Kidney (tissue), 22 donors: Measurements from ENCODE around the gene RAB39A. TPM values are rescaled to one million over a fixed set of nuclear protein-coding genes. Genes with fewer than 3 reads are reported as not detected.
"Not testable (repeated sequence)": the region's sequence is repeated elsewhere in the genome, so short reads cannot be mapped to it uniquely, and the experiment has no call there.

Experiments used
- DNase-seq, 5 donors: peaks; one replicate each; pipeline ENCODE4 v3.0.0-alpha.2; 2013 to 2020
- FAIRE-seq: peaks from 2 replicates; lab custom pipeline; 2012; peaks lifted over from hg19 to GRCh38; lab: Jason Lieb, UNC
- H3K27ac ChIP-seq, 2 donors: one replicate each; pipeline ENCODE4 v1.7.0; 2013; ENCODE audit warnings: low read depth in 2 of 2, low read length in 2 of 2, inconsistent platforms in 1 of 2
- H3K27me3 ChIP-seq: one replicate; pipeline ENCODE4 v1.7.1; 2013; ENCODE audit warnings: low read length, inconsistent platforms; ENCODE audit not compliant: control insufficient read depth, insufficient read depth
- H3K36me3 ChIP-seq, 3 donors: one replicate each; pipeline versions ENCODE4 v1.7.0 to v1.7.1; 2013; ENCODE audit warnings: low read length in 3 of 3, control low read depth in 1 of 3, inconsistent platforms in 1 of 3; ENCODE audit not compliant: insufficient read depth in 3 of 3, control insufficient read depth in 2 of 3
- H3K4me1 ChIP-seq, 3 donors: one replicate each; pipeline versions ENCODE4 v1.7.0 to v1.7.1; 2013; ENCODE audit warnings: low read length in 3 of 3, inconsistent platforms in 1 of 3, low read depth in 1 of 3; ENCODE audit not compliant: control insufficient read depth in 2 of 3, insufficient read depth in 2 of 3
- H3K4me3 ChIP-seq, 3 donors: one replicate each; pipeline versions ENCODE4 v1.7.0 to v1.8.1; 2013; ENCODE audit warnings: low read length in 3 of 3, control low read depth in 1 of 3, inconsistent platforms in 1 of 3
- H3K9ac ChIP-seq, 3 donors: one replicate each; pipeline versions ENCODE4 v1.7.0 to v1.7.1; 2013; ENCODE audit warnings: low read length in 3 of 3, control low read depth in 1 of 3, inconsistent platforms in 1 of 3
- H3K9me3 ChIP-seq, 3 donors: one replicate each; pipeline versions ENCODE4 v1.7.0 to v1.7.1; 2013; ENCODE audit warnings: low read length in 3 of 3, control low read depth in 1 of 3, inconsistent platforms in 1 of 3; ENCODE audit not compliant: control insufficient read depth in 2 of 3, insufficient read depth in 1 of 3
- intact Hi-C: fragments of 100-400 bp; cut with DNase I; formaldehyde crosslinking; loops from one replicate; pipeline ENCODE4 v1.11.1; 2022
- long read RNA-seq, 10 donors: library from polyadenylated mRNA in 1 of 10; unstranded in 1 of 10; transcript quantifications; one replicate each; pipeline ENCODE4 v2.0.0 and lab custom pipeline, GENCODE V29; 2021 to 2026
- polyA plus RNA-seq: library from polyadenylated mRNA; stranded (reverse); fragments of 350-450 nt; fragmentation: Illumina TruSeq; extraction: RNeasy Lipid Tissue Mini Kit (QIAGEN cat#74804); gene quantifications from one replicate; pipeline ENCODE4 v1.2.3, GENCODE V29; 2014; ENCODE audit warnings: low read depth, low replicate concordance; ENCODE audit not compliant: insufficient read depth
- total RNA-seq: library from RNA; stranded (reverse); fragmentation: NEBNext Ultra II Directional; extraction: Animal tissue kit (Norgen Biotek cat#: 25700); gene quantifications from one replicate; pipeline ENCODE4 v1.2.1, GENCODE V29; 2021
- TF ChIP-seq, protein P1 (sequence below): IDR thresholded peaks from 3 replicates; pipeline ENCODE4 v1.5.1; 2012; ENCODE audit warnings: mild to moderate bottlenecking, moderate library complexity, borderline replicate concordance; ENCODE audit not compliant: insufficient read depth; ENCODE audit errors: extremely low read depth
- donor health status: control.
- donor health status: control.
- donor health status: control.
- donor health status: control.
- donor health status: control.
- donor health status: DM: yes; HTN: yes; CAD: no.
- donor health status: Normal renal cell carcinoma (clear cell type).

Gene RAB39A, protein sequence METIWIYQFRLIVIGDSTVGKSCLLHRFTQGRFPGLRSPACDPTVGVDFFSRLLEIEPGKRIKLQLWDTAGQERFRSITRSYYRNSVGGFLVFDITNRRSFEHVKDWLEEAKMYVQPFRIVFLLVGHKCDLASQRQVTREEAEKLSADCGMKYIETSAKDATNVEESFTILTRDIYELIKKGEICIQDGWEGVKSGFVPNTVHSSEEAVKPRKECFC
- total RNA-seq (2.8 TPM), polyA plus RNA-seq (not detected)
- long read RNA-seq, donor 1, result 0 reads
- long read RNA-seq, donor 2, result 0 reads
- long read RNA-seq, donor 3, result 0 reads
- long read RNA-seq, donor 4, result 0 reads
- long read RNA-seq, donor 5, result 0 reads
- long read RNA-seq, donor 6, result 0 reads
- long read RNA-seq, donor 7, result 0 reads
- long read RNA-seq, donor 8, result 0 reads
- long read RNA-seq, donor 9, result 0 reads
- long read RNA-seq, donor 10, partial matches to known transcripts, result 0 of 1 reads
- long read RNA-seq, donor 10, other reads (novel, unspliced or antisense), result 0 of 1 reads

DNA sequence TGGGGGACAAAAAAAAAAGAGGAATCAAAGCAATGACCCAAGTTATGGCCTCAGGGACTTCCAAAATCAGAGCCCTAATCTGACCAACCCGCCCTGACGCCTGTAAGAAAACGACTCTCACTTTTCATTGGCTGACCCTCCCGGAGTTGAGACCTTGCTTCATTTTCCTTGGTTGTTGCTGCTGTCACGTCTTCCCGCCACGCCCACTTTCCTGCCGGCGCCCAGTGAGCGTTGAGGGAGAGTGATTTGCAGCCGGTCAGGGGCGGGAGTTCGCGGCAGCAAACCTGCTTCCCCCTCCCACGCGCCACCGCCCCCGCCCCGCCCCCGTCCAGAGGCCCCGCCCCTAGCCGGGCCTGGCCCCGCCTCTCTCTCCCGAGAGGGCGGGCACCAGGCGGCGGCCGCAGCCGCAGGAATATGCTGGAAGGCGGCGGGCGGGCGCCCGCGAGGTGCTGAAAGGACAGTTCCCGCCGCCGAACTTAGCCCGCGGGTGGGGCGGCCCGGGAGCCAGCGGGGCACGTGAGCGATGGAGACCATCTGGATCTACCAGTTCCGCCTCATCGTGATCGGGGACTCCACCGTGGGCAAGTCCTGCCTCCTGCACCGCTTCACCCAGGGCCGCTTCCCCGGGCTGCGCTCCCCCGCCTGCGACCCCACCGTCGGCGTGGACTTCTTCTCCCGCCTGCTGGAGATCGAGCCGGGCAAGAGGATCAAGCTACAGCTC is at the start of gene RAB39A:
Gene RAB39A (plus strand): TSS at position 403 of the 721 bp plus-strand sequence. CDS start 121 bp downstream, at position 524.
- TF ChIP-seq, protein P1, sequence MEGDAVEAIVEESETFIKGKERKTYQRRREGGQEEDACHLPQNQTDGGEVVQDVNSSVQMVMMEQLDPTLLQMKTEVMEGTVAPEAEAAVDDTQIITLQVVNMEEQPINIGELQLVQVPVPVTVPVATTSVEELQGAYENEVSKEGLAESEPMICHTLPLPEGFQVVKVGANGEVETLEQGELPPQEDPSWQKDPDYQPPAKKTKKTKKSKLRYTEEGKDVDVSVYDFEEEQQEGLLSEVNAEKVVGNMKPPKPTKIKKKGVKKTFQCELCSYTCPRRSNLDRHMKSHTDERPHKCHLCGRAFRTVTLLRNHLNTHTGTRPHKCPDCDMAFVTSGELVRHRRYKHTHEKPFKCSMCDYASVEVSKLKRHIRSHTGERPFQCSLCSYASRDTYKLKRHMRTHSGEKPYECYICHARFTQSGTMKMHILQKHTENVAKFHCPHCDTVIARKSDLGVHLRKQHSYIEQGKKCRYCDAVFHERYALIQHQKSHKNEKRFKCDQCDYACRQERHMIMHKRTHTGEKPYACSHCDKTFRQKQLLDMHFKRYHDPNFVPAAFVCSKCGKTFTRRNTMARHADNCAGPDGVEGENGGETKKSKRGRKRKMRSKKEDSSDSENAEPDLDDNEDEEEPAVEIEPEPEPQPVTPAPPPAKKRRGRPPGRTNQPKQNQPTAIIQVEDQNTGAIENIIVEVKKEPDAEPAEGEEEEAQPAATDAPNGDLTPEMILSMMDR, result no peak
- Histone ChIP-seq H3K27me3 (peaks cover 5% of the 10 kb centered on the region), H3K9me3 (no peaks in the 10 kb centered on the region), H3K27ac (no peak within 1 kb of the TSS), H3K9ac (no peak within 1 kb of the TSS), H3K36me3 (no peaks in the 10 kb centered on the region), H3K4me3 (peak within 1 kb of the TSS; percentile 52 to 59 (median 55)), H3K4me1 (no peaks in the 10 kb centered on the region)
- intact Hi-C loops, result no loop called here
- FAIRE-seq (no peak), DNase-seq (peak; percentile 93 to 97 (median 94))

DNA sequence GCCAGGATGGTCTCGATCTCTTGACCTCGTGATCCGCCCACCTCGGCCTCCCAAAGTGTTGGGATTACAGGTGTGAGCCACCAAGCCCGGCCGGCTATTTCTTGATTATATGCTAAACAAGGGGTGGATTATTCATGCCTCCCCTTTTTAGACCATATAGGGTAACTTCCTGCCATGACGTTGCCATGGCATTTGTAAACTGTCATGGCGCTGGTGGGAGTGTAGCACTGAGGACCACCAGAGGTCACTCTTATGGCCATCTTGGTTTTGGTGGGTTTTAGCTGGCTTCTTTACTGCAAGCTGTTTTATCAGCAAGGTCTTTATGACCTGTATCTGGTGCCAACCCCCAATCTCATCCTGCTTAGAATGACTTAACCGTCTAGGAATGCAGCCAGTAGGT is 46.8 kb upstream of the RAB39A start:
- DNase-seq, H3K27ac ChIP-seq, intact Hi-C loops, H3K4me3 ChIP-seq, H3K9me3 ChIP-seq, H3K4me1 ChIP-seq, FAIRE-seq, H3K9ac ChIP-seq, H3K27me3 ChIP-seq, H3K36me3 ChIP-seq: not testable (repeated sequence)

DNA sequence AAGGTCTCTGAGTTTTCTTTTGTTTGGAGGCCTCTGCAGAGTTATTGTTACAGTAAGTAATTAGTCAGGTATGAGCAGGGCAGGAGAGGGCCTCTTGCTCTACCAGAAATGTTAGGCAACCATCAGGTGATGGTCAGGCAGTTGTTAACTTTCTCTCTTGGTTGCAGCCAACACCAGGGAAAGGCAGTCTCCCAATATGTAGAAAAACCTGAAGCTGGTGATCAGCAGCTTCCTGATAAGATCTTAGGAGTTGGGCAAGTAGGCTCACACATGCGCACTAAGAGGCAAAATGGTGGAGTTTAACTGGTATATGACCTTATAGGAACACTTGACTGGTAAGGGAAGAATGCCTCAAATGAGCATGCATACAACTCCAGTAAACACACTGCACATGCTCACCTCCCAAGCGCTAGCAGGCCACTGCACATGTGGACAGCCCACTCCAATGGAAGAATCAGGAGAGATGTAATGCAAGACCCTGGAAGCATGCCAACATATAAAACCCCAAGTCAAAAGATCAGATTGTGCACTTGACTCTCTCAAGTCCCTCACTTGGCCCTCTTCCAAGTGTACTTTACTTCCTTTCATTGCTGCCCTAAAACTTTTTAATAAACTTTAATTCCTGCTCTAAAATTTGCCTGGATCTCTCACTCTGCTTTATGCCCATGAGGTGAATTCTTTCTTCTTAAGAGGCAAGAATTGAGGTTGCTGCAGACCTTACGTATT is 46.0 kb upstream of the RAB39A start:
- no peak overlapping the region for H3K9ac ChIP-seq
- no peaks in the 10 kb centered on the region for H3K4me1 ChIP-seq
- FAIRE-seq (no peak), DNase-seq (no peak)
- H3K27me3 ChIP-seq, result no peaks in the 10 kb centered on the region
- H3K36me3 ChIP-seq, result no peaks in the 10 kb centered on the region
- TF ChIP-seq, protein P1, result no peak
- H3K27ac ChIP-seq, result no peak overlapping the region
- H3K4me3 ChIP-seq, result no peak overlapping the region
- no peaks in the 10 kb centered on the region for H3K9me3 ChIP-seq
- intact Hi-C loops, result no loop called here
